Keratinocyte (primary cell): ENCODE results near the gene CKMT1A.

ENCODE experiments used
- EZH2 ChIP-seq: IDR thresholded peaks from one replicate; pipeline ENCODE4 v1.6.1; 2012; ENCODE audit warnings: inconsistent platforms, mild to moderate bottlenecking, low read length, moderate library complexity
- TF ChIP-seq, protein P1 (sequence below), 3 experiments: IDR thresholded peaks in 1 of 3; conservative IDR thresholded peaks in 1 of 3; optimal IDR thresholded peaks in 1 of 3; 2 replicates in 2 of 3; 3 replicates in 1 of 3; pipeline versions ENCODE3 to v1.5.1; 2011; ENCODE audit warnings: low read length in 3 of 3, mild to moderate bottlenecking in 3 of 3, moderate library complexity in 2 of 3, control low read depth in 1 of 3, inconsistent platforms in 1 of 3; ENCODE audit not compliant: insufficient read depth in 2 of 3; ENCODE audit errors: extremely low read depth in 1 of 3

GRCh38 chr15:43723151-43723550 lies 29.5 kb downstream of the CKMT1A start:
- TF ChIP-seq, protein P1, sequence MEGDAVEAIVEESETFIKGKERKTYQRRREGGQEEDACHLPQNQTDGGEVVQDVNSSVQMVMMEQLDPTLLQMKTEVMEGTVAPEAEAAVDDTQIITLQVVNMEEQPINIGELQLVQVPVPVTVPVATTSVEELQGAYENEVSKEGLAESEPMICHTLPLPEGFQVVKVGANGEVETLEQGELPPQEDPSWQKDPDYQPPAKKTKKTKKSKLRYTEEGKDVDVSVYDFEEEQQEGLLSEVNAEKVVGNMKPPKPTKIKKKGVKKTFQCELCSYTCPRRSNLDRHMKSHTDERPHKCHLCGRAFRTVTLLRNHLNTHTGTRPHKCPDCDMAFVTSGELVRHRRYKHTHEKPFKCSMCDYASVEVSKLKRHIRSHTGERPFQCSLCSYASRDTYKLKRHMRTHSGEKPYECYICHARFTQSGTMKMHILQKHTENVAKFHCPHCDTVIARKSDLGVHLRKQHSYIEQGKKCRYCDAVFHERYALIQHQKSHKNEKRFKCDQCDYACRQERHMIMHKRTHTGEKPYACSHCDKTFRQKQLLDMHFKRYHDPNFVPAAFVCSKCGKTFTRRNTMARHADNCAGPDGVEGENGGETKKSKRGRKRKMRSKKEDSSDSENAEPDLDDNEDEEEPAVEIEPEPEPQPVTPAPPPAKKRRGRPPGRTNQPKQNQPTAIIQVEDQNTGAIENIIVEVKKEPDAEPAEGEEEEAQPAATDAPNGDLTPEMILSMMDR (optimal IDR thresholded peaks at IDR 0.05 in 1 of 3, IDR thresholded peaks at IDR 0.05 in 1 of 3, conservative IDR thresholded peaks at IDR 0.05 in 1 of 3; ENCODE audit: extremely low read depth in 1 of 3, insufficient read depth in 2 of 3, low read length in 3 of 3) = no peak
- no peak for TF ChIP-seq EZH2
